22Rv1 (cell line): ENCODE measurements around the gene DKK2.

ENCODE experiments used
- H3K27ac ChIP-seq: fragments of 450-650 bp; 2 replicates; pipeline ENCODE4 v1.5.1; 2017
- ZFX ChIP-seq: fragments of 450-650 bp; IDR thresholded peaks from 2 replicates; pipeline ENCODE4 v1.6.1; 2017; ENCODE audit warnings: antibody characterized with exemption, borderline replicate concordance
- TF ChIP-seq, protein P1 (sequence below): fragments of 450-650 bp; IDR thresholded peaks from 2 replicates; pipeline ENCODE4 v1.5.1; 2017; ENCODE audit warnings: mild to moderate bottlenecking

Gene DKK2

GRCh38 chr4:106967892-106968291 is 68.2 kb downstream of the DKK2 start:
- H3K27ac ChIP-seq = no peak overlapping the region
- TF ChIP-seq ZFX = no peak
- TF ChIP-seq, protein P1, sequence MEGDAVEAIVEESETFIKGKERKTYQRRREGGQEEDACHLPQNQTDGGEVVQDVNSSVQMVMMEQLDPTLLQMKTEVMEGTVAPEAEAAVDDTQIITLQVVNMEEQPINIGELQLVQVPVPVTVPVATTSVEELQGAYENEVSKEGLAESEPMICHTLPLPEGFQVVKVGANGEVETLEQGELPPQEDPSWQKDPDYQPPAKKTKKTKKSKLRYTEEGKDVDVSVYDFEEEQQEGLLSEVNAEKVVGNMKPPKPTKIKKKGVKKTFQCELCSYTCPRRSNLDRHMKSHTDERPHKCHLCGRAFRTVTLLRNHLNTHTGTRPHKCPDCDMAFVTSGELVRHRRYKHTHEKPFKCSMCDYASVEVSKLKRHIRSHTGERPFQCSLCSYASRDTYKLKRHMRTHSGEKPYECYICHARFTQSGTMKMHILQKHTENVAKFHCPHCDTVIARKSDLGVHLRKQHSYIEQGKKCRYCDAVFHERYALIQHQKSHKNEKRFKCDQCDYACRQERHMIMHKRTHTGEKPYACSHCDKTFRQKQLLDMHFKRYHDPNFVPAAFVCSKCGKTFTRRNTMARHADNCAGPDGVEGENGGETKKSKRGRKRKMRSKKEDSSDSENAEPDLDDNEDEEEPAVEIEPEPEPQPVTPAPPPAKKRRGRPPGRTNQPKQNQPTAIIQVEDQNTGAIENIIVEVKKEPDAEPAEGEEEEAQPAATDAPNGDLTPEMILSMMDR = no peak

GRCh38 chr4:106953036-106953705 is 82.9 kb downstream of the DKK2 start:
- no peak for TF ChIP-seq ZFX
- TF ChIP-seq, protein P1 = no peak

GRCh38 chr4:106951891-106952290 is 84.2 kb downstream of the DKK2 start:
- H3K27ac ChIP-seq = no peak overlapping the region
- no peak for TF ChIP-seq ZFX
- TF ChIP-seq, protein P1 = no peak

More at GRCh38 chr4:106953036-106953705, 82.9 kb downstream of the DKK2 start:
- H3K27ac ChIP-seq = no peak overlapping the region

GRCh38 chr4:106941841-106942240 is 94.3 kb downstream of the DKK2 start:
- no peak overlapping the region for H3K27ac ChIP-seq
- no peak for TF ChIP-seq ZFX
- TF ChIP-seq, protein P1 = no peak

DNA sequence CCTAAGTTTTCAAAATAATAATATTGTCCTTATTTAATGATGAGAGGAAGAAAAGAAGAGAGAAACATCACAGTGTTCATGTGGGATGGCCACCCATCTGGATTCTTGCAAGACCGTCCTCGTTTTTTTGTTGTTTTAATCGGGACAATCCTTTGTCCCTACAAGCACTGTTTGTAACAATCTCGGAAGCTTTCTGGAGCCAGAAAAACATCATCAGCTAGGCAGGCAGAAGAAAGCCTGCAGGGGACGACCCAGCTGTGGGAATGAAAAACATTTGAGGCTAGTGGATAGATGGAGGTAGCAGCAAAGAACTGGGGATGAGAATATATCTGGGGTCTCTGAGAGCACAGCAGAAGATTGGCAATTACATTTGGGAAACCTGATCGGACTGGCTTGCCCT is 105.6 kb downstream of the DKK2 start:
- no peak overlapping the region for H3K27ac ChIP-seq
- TF ChIP-seq ZFX = no peak

GRCh38 chr4:106929248-106929647 is 106.9 kb downstream of the DKK2 start:
- no peak overlapping the region for H3K27ac ChIP-seq
- TF ChIP-seq, protein P1 = no peak
- TF ChIP-seq ZFX = no peak

- no peak overlapping the region for H3K27ac ChIP-seq
- TF ChIP-seq ZFX = no peak
- TF ChIP-seq, protein P1 = no peak
These were observed 121.9 kb downstream of the DKK2 start for GRCh38 chr4:106914223-106914622.
